ENCODE results near the gene DRC3.
"Not testable (repeated sequence)": the region's sequence is repeated elsewhere in the genome, so short reads cannot be mapped to it uniquely, and the experiment has no call there.

Gene DRC3

GRCh38 chr17:17944242-17944641 is 28.4 kb upstream of the DRC3 start:
- H3K36me3 ChIP-seq (ENCODE audit: control insufficient read depth, low read depth, low read length), result no peaks in the 10 kb centered on the region
- peaks cover 10% of the 10 kb centered on the region for H3K4me1 ChIP-seq (ENCODE audit: control insufficient read depth, low read depth, low read length)
- H3K27ac ChIP-seq (ENCODE audit: low read length), result no peak overlapping the region
- H3K9ac ChIP-seq (ENCODE audit: low read length), result no peak overlapping the region
- H3K4me3 ChIP-seq (ENCODE audit: low read length), result no peak overlapping the region
- no peaks in the 10 kb centered on the region for H3K27me3 ChIP-seq (ENCODE audit: control insufficient read depth, insufficient read depth, low read length)
- no peaks in the 10 kb centered on the region for H3K9me3 ChIP-seq (ENCODE audit: control insufficient read depth, low read depth, low read length)

GRCh38 chr17:17944743-17945142 is 27.9 kb upstream of the DRC3 start:
- Histone ChIP-seq H3K9ac (ENCODE audit: low read length) (no peak overlapping the region), H3K4me3 (ENCODE audit: low read length) (no peak overlapping the region), H3K4me1 (ENCODE audit: control insufficient read depth, low read depth, low read length) (peaks cover 10% of the 10 kb centered on the region), H3K27ac (ENCODE audit: low read length) (no peak overlapping the region), H3K36me3 (ENCODE audit: control insufficient read depth, low read depth, low read length) (no peaks in the 10 kb centered on the region), H3K9me3 (ENCODE audit: control insufficient read depth, low read depth, low read length) (no peaks in the 10 kb centered on the region), H3K27me3 (ENCODE audit: control insufficient read depth, insufficient read depth, low read length) (no peaks in the 10 kb centered on the region)

GRCh38 chr17:17946093-17946492 is 26.6 kb upstream of the DRC3 start:
- no peaks in the 10 kb centered on the region for H3K36me3 ChIP-seq (ENCODE audit: control insufficient read depth, low read depth, low read length)
- no peak overlapping the region for H3K9ac ChIP-seq (ENCODE audit: low read length)
- no peak overlapping the region for H3K4me3 ChIP-seq (ENCODE audit: low read length)
- no peaks in the 10 kb centered on the region for H3K27me3 ChIP-seq (ENCODE audit: control insufficient read depth, insufficient read depth, low read length)
- H3K27ac ChIP-seq (ENCODE audit: low read length), result no peak overlapping the region
- peaks cover 10% of the 10 kb centered on the region for H3K4me1 ChIP-seq (ENCODE audit: control insufficient read depth, low read depth, low read length)
- no peaks in the 10 kb centered on the region for H3K9me3 ChIP-seq (ENCODE audit: control insufficient read depth, low read depth, low read length)

- H3K9ac ChIP-seq (ENCODE audit: low read length), result no peak overlapping the region
- H3K27ac ChIP-seq (ENCODE audit: low read length), result no peak overlapping the region
- no peaks in the 10 kb centered on the region for H3K27me3 ChIP-seq (ENCODE audit: control insufficient read depth, insufficient read depth, low read length)
- no peaks in the 10 kb centered on the region for H3K9me3 ChIP-seq (ENCODE audit: control insufficient read depth, low read depth, low read length)
- H3K4me3 ChIP-seq (ENCODE audit: low read length), result no peak overlapping the region
- no peaks in the 10 kb centered on the region for H3K36me3 ChIP-seq (ENCODE audit: control insufficient read depth, low read depth, low read length)
- peaks cover 17% of the 10 kb centered on the region for H3K4me1 ChIP-seq (ENCODE audit: control insufficient read depth, low read depth, low read length)
Observed at GRCh38 chr17:17947309-17947708, 25.4 kb upstream of the DRC3 start.

GRCh38 chr17:17947966-17948365 is 24.7 kb upstream of the DRC3 start:
- Histone ChIP-seq H3K9me3 (ENCODE audit: control insufficient read depth, low read depth, low read length) (no peaks in the 10 kb centered on the region), H3K4me3 (ENCODE audit: low read length) (no peak overlapping the region), H3K4me1 (ENCODE audit: control insufficient read depth, low read depth, low read length) (peaks cover 16% of the 10 kb centered on the region), H3K9ac (ENCODE audit: low read length) (no peak overlapping the region), H3K36me3 (ENCODE audit: control insufficient read depth, low read depth, low read length) (no peaks in the 10 kb centered on the region), H3K27ac (ENCODE audit: low read length) (no peak overlapping the region), H3K27me3 (ENCODE audit: control insufficient read depth, insufficient read depth, low read length) (no peaks in the 10 kb centered on the region)

GRCh38 chr17:17950347-17950746 is 22.3 kb upstream of the DRC3 start:
- Histone ChIP-seq H3K9me3 (ENCODE audit: control insufficient read depth, low read depth, low read length) (no peaks in the 10 kb centered on the region), H3K36me3 (ENCODE audit: control insufficient read depth, low read depth, low read length) (no peaks in the 10 kb centered on the region), H3K27ac (ENCODE audit: low read length) (no peak overlapping the region), H3K9ac (ENCODE audit: low read length) (no peak overlapping the region), H3K4me1 (ENCODE audit: control insufficient read depth, low read depth, low read length) (peaks cover 7% of the 10 kb centered on the region), H3K27me3 (ENCODE audit: control insufficient read depth, insufficient read depth, low read length) (no peaks in the 10 kb centered on the region), H3K4me3 (ENCODE audit: low read length) (no peak overlapping the region)

GRCh38 chr17:17950806-17951205 is 21.9 kb upstream of the DRC3 start:
- Histone ChIP-seq H3K9me3 (ENCODE audit: control insufficient read depth, low read depth, low read length) (no peaks in the 10 kb centered on the region), H3K27me3 (ENCODE audit: control insufficient read depth, insufficient read depth, low read length) (no peaks in the 10 kb centered on the region), H3K9ac (ENCODE audit: low read length) (no peak overlapping the region), H3K4me1 (ENCODE audit: control insufficient read depth, low read depth, low read length) (peaks cover 7% of the 10 kb centered on the region), H3K4me3 (ENCODE audit: low read length) (no peak overlapping the region), H3K27ac (ENCODE audit: low read length) (no peak overlapping the region), H3K36me3 (ENCODE audit: control insufficient read depth, low read depth, low read length) (no peaks in the 10 kb centered on the region)

GRCh38 chr17:17951524-17951923 is 21.1 kb upstream of the DRC3 start:
- Histone ChIP-seq H3K4me3 (ENCODE audit: low read length) (no peak overlapping the region), H3K27ac (ENCODE audit: low read length) (no peak overlapping the region), H3K9ac (ENCODE audit: low read length) (no peak overlapping the region), H3K27me3 (ENCODE audit: control insufficient read depth, insufficient read depth, low read length) (no peaks in the 10 kb centered on the region), H3K36me3 (ENCODE audit: control insufficient read depth, low read depth, low read length) (no peaks in the 10 kb centered on the region), H3K9me3 (ENCODE audit: control insufficient read depth, low read depth, low read length) (no peaks in the 10 kb centered on the region), H3K4me1 (ENCODE audit: control insufficient read depth, low read depth, low read length) (peaks cover 7% of the 10 kb centered on the region)

GRCh38 chr17:17952691-17953090 is 20.0 kb upstream of the DRC3 start:
- H3K9ac ChIP-seq (ENCODE audit: low read length), result no peak overlapping the region
- H3K27me3 ChIP-seq (ENCODE audit: control insufficient read depth, insufficient read depth, low read length), result no peaks in the 10 kb centered on the region
- no peaks in the 10 kb centered on the region for H3K9me3 ChIP-seq (ENCODE audit: control insufficient read depth, low read depth, low read length)
- no peaks in the 10 kb centered on the region for H3K36me3 ChIP-seq (ENCODE audit: control insufficient read depth, low read depth, low read length)
- no peak overlapping the region for H3K4me3 ChIP-seq (ENCODE audit: low read length)
- H3K27ac ChIP-seq (ENCODE audit: low read length), result no peak overlapping the region
- H3K4me1 ChIP-seq (ENCODE audit: control insufficient read depth, low read depth, low read length), result peaks cover 7% of the 10 kb centered on the region

- H3K27ac ChIP-seq (ENCODE audit: low read length), result no peak overlapping the region
- no peaks in the 10 kb centered on the region for H3K27me3 ChIP-seq (ENCODE audit: control insufficient read depth, insufficient read depth, low read length)
- H3K4me3 ChIP-seq (ENCODE audit: low read length), result no peak overlapping the region
- no peaks in the 10 kb centered on the region for H3K36me3 ChIP-seq (ENCODE audit: control insufficient read depth, low read depth, low read length)
- peaks cover 11% of the 10 kb centered on the region for H3K4me1 ChIP-seq (ENCODE audit: control insufficient read depth, low read depth, low read length)
- H3K9ac ChIP-seq (ENCODE audit: low read length), result no peak overlapping the region
- H3K9me3 ChIP-seq (ENCODE audit: control insufficient read depth, low read depth, low read length), result no peaks in the 10 kb centered on the region
Observed at GRCh38 chr17:17954079-17954478, 18.6 kb upstream of the DRC3 start.

- not testable (repeated sequence) for H3K27me3 ChIP-seq (ENCODE audit: control insufficient read depth, insufficient read depth, low read length); H3K9me3 ChIP-seq (ENCODE audit: control insufficient read depth, low read depth, low read length); H3K9ac ChIP-seq (ENCODE audit: low read length); H3K36me3 ChIP-seq (ENCODE audit: control insufficient read depth, low read depth, low read length); H3K27ac ChIP-seq (ENCODE audit: low read length); H3K4me3 ChIP-seq (ENCODE audit: low read length)
- H3K4me1 ChIP-seq (ENCODE audit: control insufficient read depth, low read depth, low read length), result peaks cover 11% of the 10 kb centered on the region
Observed at GRCh38 chr17:17955790-17956341, 16.8 kb upstream of the DRC3 start.

GRCh38 chr17:17957584-17957916 is 15.1 kb upstream of the DRC3 start:
- Histone ChIP-seq H3K36me3 (ENCODE audit: control insufficient read depth, low read depth, low read length) (no peaks in the 10 kb centered on the region), H3K27me3 (ENCODE audit: control insufficient read depth, insufficient read depth, low read length) (no peaks in the 10 kb centered on the region), H3K9me3 (ENCODE audit: control insufficient read depth, low read depth, low read length) (no peaks in the 10 kb centered on the region), H3K27ac (ENCODE audit: low read length) (no peak overlapping the region), H3K4me3 (ENCODE audit: low read length) (no peak overlapping the region), H3K9ac (ENCODE audit: low read length) (no peak overlapping the region), H3K4me1 (ENCODE audit: control insufficient read depth, low read depth, low read length) (peaks cover 4% of the 10 kb centered on the region)
